Activated T-cell treated with anti-CD3 and anti-CD28 coated beads, Interleukin-2, amount 50 U/mL, for 4 hours (primary cell): Measurements from ENCODE around the gene GALNT10. TPM values are rescaled to one million over a fixed set of nuclear protein-coding genes. Genes with fewer than 3 reads are reported as not detected.
A peak's percentile ranks its signal among the peaks of the same experiment; 100 is the strongest.
"Not testable (repeated sequence)": the region's sequence is repeated elsewhere in the genome, so short reads cannot be mapped to it uniquely, and the experiment has no call there.

Experiments
- ATAC-seq, 2 donors: fragments of 200-7000 bp; cut with Tn5 transposase; one replicate each; pipeline ENCODE4 v1.10.0; 2021
- DNase-seq: peaks from one replicate; pipeline ENCODE4 v3.0.0-alpha.2; 2020
- H3K27me3 Mint-ChIP-seq: one replicate; pipeline ENCODE4 v1.8.0; 2021; ENCODE audit warnings: low read depth, mixed read lengths
- H3K36me3 Mint-ChIP-seq: one replicate; pipeline ENCODE4 v1.8.0; 2022; ENCODE audit warnings: mixed read lengths; ENCODE audit not compliant: insufficient read depth
- H3K4me1 Mint-ChIP-seq: one replicate; pipeline ENCODE4 v1.8.0; 2021; ENCODE audit warnings: low read depth, mixed read lengths
- H3K4me3 Mint-ChIP-seq: one replicate; pipeline ENCODE4 v1.8.0; 2021; ENCODE audit warnings: mild to moderate bottlenecking, moderate library complexity, mixed read lengths
- H3K9me3 Mint-ChIP-seq: one replicate; pipeline ENCODE4 v1.8.0; 2021; ENCODE audit warnings: mixed read lengths
- total RNA-seq, 3 donors: library from RNA; stranded (reverse); gene quantifications; one replicate each; pipeline ENCODE4 v1.2.1, GENCODE V29; 2021

The GALNT10 gene
- 10 to 100 TPM; 26.8 to 34.8 (median 34.6) TPM for total RNA-seq

DNA sequence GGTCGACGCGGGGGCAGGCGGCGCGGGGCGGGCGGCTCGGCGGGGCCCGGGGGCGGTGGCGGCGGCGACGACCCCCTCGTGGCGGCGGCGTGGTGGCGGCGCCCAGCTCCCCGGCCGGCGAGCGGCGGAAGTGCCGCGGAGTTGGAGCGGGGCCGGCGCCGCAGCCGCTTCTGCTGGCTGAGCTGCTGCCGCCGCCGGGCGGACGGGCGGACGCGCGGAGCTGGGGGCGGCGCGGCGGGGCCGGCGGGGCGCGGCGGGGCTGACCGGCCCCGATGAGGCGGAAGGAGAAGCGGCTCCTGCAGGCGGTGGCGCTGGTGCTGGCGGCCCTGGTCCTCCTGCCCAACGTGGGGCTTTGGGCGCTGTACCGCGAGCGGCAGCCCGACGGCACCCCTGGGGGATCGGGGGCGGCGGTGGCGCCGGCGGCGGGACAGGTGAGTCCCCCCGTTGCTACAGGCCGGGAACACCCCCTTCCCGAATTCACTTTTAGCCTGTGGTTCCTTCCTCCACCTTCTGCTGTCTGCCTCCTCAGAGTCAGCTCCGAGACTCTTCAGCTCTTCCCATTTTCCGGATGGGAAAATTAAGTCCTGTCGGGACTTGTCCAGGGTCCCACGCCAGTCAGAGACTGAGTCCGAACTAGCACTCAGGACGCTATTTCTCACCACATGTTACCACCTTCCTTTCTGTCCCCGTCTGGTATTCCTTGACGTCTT lies at the start of gene GALNT10:
GALNT10 (plus strand) TSS at position 139 of the 710 bp plus-strand sequence; CDS start at position 273, 134 bp downstream.
- Mint-ChIP-seq H3K36me3 (peaks cover 9% of the 10 kb centered on the region), H3K4me1 (peaks cover 48% of the 10 kb centered on the region), H3K27me3 (no peaks in the 10 kb centered on the region), H3K4me3 (peak within 1 kb of the TSS; percentile 96), H3K9me3 (no peaks in the 10 kb centered on the region)
- ATAC-seq (peak; percentile 81 to 84), DNase-seq (peak; percentile 55)

DNA sequence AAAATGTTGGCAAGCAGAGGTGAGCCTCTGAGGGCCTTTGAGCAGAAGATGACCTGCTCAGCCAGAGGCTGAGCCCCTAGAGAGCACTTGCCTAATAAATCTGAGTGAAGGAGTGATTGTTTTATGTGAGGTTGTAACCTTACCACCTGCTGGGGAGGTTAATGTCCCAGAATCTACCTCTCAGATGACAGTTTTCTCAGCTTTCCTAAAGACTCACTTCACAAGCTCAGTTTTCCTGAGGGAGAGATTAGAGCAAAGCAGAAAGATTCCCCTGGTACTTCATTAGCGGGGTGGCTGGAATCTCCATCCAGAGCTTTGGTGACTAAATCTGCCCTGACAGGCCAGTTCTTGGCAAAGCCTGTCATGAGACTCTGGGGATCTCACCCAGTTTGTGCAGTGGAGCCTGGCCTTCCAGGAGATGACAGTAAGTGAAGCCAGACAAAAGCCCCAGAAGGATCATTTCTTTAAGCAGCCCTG lies 48.8 kb upstream of the GALNT10 start:
- H3K9me3 Mint-ChIP-seq, result no peaks in the 10 kb centered on the region
- ATAC-seq (no peak), DNase-seq (no peak)
- no peaks in the 10 kb centered on the region for H3K36me3 Mint-ChIP-seq
- no peaks in the 10 kb centered on the region for H3K4me1 Mint-ChIP-seq
- no peak overlapping the region for H3K4me3 Mint-ChIP-seq
- peaks cover 3% of the 10 kb centered on the region for H3K27me3 Mint-ChIP-seq

GRCh38 chr5:154143211-154143641 lies 47.3 kb upstream of the GALNT10 start:
- H3K9me3 Mint-ChIP-seq, result no peaks in the 10 kb centered on the region
- no peaks in the 10 kb centered on the region for H3K36me3 Mint-ChIP-seq
- no peak overlapping the region for H3K4me3 Mint-ChIP-seq
- H3K4me1 Mint-ChIP-seq, result no peaks in the 10 kb centered on the region
- H3K27me3 Mint-ChIP-seq, result peaks cover 4% of the 10 kb centered on the region
- DNase-seq, result no peak
- ATAC-seq, result no peak

DNA sequence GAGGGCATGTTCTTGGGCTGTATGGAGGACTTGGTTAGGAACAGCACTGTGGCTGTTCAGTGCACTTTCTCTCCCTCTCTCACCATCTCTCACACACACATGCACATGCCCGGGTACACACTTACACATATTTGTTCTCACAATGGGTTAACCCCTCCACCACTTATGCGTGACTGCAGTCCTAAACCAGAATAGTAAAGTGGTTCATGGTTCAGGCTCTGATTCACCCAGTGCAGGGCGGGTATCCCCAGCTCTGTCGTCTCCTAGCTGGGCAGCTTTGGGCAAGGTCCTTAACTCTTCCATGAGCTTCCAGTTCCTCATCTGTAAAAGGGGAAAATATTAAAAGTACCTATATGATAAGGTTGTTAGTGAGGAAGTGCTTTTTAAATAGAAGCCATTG lies 45.3 kb upstream of the GALNT10 start:
- Mint-ChIP-seq H3K27me3 (peaks cover 4% of the 10 kb centered on the region), H3K4me3 (no peak overlapping the region), H3K4me1 (no peaks in the 10 kb centered on the region), H3K36me3 (no peaks in the 10 kb centered on the region), H3K9me3 (no peaks in the 10 kb centered on the region)
- ATAC-seq (no peak), DNase-seq (no peak)

GRCh38 chr5:154146409-154146808 lies 44.1 kb upstream of the GALNT10 start:
- no peak for ATAC-seq
- peaks cover 4% of the 10 kb centered on the region for H3K27me3 Mint-ChIP-seq
- H3K36me3 Mint-ChIP-seq, result no peaks in the 10 kb centered on the region
- H3K4me3 Mint-ChIP-seq, result no peak overlapping the region
- no peak for DNase-seq
- H3K4me1 Mint-ChIP-seq, result no peaks in the 10 kb centered on the region
- H3K9me3 Mint-ChIP-seq, result no peaks in the 10 kb centered on the region

- no peaks in the 10 kb centered on the region for H3K9me3 Mint-ChIP-seq
- no peak for ATAC-seq
- peaks cover 6% of the 10 kb centered on the region for H3K27me3 Mint-ChIP-seq
- H3K36me3 Mint-ChIP-seq, result no peaks in the 10 kb centered on the region
- DNase-seq, result no peak
- no peak overlapping the region for H3K4me3 Mint-ChIP-seq
- no peaks in the 10 kb centered on the region for H3K4me1 Mint-ChIP-seq
Observed at GRCh38 chr5:154147666-154148065, 42.9 kb upstream of the GALNT10 start.

GRCh38 chr5:154150471-154150870 lies 40.1 kb upstream of the GALNT10 start:
- H3K4me1 Mint-ChIP-seq, H3K9me3 Mint-ChIP-seq, H3K4me3 Mint-ChIP-seq, H3K27me3 Mint-ChIP-seq, ATAC-seq, DNase-seq, H3K36me3 Mint-ChIP-seq: not testable (repeated sequence)

- Mint-ChIP-seq H3K27me3 (peaks cover 17% of the 10 kb centered on the region), H3K4me3 (no peak overlapping the region), H3K36me3 (no peaks in the 10 kb centered on the region), H3K4me1 (no peaks in the 10 kb centered on the region), H3K9me3 (no peaks in the 10 kb centered on the region)
- ATAC-seq (no peak), DNase-seq (no peak)
Observed at GRCh38 chr5:154157483-154158378, 32.8 kb upstream of the GALNT10 start.

DNA sequence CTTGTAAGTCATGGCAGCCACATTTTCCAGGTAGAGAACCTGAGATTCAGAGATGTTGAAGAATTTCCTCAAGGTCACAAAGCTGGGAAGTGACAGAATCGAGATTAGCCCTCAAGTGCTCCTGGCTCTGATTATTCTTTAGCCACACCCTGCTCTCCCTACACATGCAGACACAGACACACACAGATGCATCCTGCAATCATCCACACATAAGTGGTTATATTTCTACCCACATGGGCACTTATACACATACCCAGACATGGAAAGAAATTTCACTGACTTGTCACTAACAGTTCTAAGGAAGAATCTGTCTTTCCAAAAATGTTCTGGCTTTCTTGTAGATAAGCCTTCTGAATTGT lies 32.2 kb upstream of the GALNT10 start:
- H3K4me3 Mint-ChIP-seq, result no peak overlapping the region
- no peaks in the 10 kb centered on the region for H3K36me3 Mint-ChIP-seq
- DNase-seq, result no peak
- H3K27me3 Mint-ChIP-seq, result peaks cover 20% of the 10 kb centered on the region
- no peaks in the 10 kb centered on the region for H3K9me3 Mint-ChIP-seq
- H3K4me1 Mint-ChIP-seq, result no peaks in the 10 kb centered on the region
- no peak for ATAC-seq

DNA sequence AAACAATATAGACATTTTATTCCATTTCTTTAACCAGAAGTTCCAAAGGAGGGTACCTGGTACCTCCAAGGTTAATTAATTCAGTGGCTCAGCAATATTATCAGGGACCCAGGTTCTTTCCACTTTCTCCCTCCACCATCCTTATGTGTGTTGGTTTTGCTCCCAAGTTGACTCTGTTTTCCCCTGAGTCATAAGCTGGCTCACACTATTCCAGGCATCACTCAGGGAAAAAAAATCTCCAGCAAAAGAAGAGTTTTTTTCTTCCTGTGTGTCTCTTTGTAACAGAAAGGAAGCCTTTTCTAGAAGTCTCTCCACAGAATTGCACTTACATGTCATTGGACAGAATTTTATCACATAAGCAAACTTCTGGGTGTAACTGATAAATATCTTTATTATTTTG lies 31.2 kb upstream of the GALNT10 start:
- no peak for ATAC-seq
- Mint-ChIP-seq H3K27me3 (peaks cover 25% of the 10 kb centered on the region), H3K4me3 (no peak overlapping the region), H3K36me3 (no peaks in the 10 kb centered on the region), H3K9me3 (no peaks in the 10 kb centered on the region), H3K4me1 (no peaks in the 10 kb centered on the region)
- no peak for DNase-seq

DNA sequence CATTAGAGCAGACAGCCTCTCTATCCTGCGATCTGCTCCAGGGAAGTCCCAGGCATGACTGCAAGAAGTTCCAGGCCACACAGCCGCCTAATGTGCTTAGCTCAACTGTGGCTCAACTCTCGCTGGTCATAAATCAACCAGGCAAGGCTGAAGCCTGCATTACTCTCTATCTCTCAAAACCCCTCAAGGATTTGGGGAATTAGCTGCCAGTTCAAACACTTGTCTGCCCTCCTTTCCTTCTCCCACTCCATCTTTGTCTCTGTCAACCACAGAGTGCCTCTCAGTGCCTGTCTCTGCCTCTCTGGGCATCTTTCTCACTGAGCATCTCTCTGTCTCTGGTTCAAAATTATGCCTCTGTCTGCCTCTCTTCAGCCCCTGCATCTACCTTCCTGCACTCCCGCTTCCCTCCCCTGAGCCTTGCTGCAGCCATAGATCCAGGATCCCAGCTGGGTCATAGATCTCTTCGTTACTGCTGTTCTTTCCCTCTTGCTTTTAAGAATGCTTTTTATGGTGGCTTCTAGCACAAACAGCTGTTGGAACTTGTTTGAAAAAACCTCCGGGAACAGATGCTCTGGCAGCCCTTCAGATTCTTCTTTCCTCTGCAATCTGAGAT lies 27.9 kb upstream of the GALNT10 start:
- H3K9me3 Mint-ChIP-seq, result no peaks in the 10 kb centered on the region

GRCh38 chr5:154163327-154164248 lies 26.9 kb upstream of the GALNT10 start:
- H3K4me1 Mint-ChIP-seq, result no peaks in the 10 kb centered on the region
- ATAC-seq (no peak), DNase-seq (no peak)

More for the DNA sequence above, 27.9 kb upstream of the GALNT10 start:
- no peaks in the 10 kb centered on the region for H3K4me1 Mint-ChIP-seq
- H3K27me3 Mint-ChIP-seq, result peaks cover 27% of the 10 kb centered on the region
- no peak for DNase-seq
- no peak for ATAC-seq
- H3K4me3 Mint-ChIP-seq, result no peak overlapping the region
- H3K36me3 Mint-ChIP-seq, result no peaks in the 10 kb centered on the region

GRCh38 chr5:154164249-154164581 lies 26.3 kb upstream of the GALNT10 start:
- no peak overlapping the region for H3K4me3 Mint-ChIP-seq
- H3K9me3 Mint-ChIP-seq, result no peaks in the 10 kb centered on the region
- DNase-seq (no peak), ATAC-seq (no peak)
- H3K36me3 Mint-ChIP-seq, result no peaks in the 10 kb centered on the region
- H3K27me3 Mint-ChIP-seq, result peaks cover 23% of the 10 kb centered on the region
- H3K4me1 Mint-ChIP-seq, result no peaks in the 10 kb centered on the region

More at GRCh38 chr5:154163327-154164248, 26.9 kb upstream of the GALNT10 start:
- Mint-ChIP-seq H3K27me3 (peaks cover 24% of the 10 kb centered on the region), H3K36me3 (no peaks in the 10 kb centered on the region), H3K4me3 (no peak overlapping the region), H3K9me3 (no peaks in the 10 kb centered on the region)

DNA sequence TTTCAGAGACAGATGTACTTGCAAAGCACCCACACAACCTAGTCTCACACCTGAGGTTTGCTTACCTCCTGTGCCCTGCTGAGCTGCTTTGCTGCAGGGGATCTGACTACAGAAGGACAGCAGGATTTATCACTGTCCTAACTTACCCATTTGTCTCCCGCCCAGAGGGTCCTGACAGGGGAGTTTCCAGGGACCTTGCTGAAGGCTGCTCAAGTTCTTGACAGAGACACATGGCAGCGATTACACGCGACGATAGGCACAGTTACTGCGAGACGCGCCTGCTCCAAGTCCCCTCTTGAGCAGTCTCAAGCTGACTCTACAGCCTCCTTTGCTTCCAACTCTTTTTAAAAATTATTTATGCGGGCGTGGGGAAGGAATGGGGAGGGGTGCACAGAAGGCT lies 24.6 kb upstream of the GALNT10 start:
- Mint-ChIP-seq H3K4me1 (no peaks in the 10 kb centered on the region), H3K4me3 (no peak overlapping the region), H3K36me3 (no peaks in the 10 kb centered on the region), H3K27me3 (peaks cover 26% of the 10 kb centered on the region), H3K9me3 (no peaks in the 10 kb centered on the region)
- no peak for DNase-seq
- no peak for ATAC-seq
